ENCODE results near the gene EPS15. TPM values are rescaled to one million over a fixed set of nuclear protein-coding genes. Genes with fewer than 3 reads are reported as not detected.

Gene EPS15
- total and polyA plus RNA-seq, 2 of the 8 experiments (the other 6 are each of a cell fraction or from before 2014, with no cell fraction given), result 15.9 to 57.2 TPM

DNA sequence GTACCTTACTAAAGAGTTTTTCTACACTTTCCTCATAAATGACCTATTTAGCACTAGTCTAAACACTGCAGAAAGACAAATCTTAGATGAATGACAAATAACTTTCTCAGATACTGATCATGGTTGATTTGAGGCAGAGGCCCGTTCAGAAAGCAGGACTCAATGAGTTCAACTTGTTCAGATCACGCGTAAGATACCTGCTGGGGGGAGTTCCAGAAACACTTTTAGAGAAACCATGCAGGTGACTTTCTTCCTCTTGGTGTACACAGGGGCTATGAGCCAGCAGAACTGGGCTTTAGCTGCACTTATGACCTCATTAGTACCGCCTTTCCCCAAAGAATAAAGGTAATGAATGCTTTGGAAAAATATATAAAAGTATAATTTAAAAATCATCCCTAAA lies 149.9 kb downstream of the EPS15 start:
- H3K14ac ChIP-seq (ENCODE audit: insufficient read length), result no peak overlapping the region
- H3K79me1 ChIP-seq (ENCODE audit: low read depth, low read length), result no peaks in the 10 kb centered on the region
- no peak overlapping the region for H2BK120ac ChIP-seq (replicated peaks; ENCODE audit: low read depth, low read length)
- no peak overlapping the region for H2BK5ac ChIP-seq (ENCODE audit: low read depth, low read length)
- no peaks in the 10 kb centered on the region; a peak in 1 of 4 replicates for H3K9me3 ChIP-seq (ENCODE audit: insufficient read depth in 2 of 2, low read depth in 1 of 2, low read length in 1 of 2)
- DNase-seq (ENCODE audit: low read depth in 1 of 2, low spot score in 2 of 2), result no peak
- H3K4me1 ChIP-seq (replicated peaks in 1 of 4; ENCODE audit: control insufficient read depth in 3 of 4, insufficient read depth in 4 of 4, low read length in 3 of 4), result no peaks in the 10 kb centered on the region
- no peaks in the 10 kb centered on the region for H3K23me2 ChIP-seq (ENCODE audit: low read depth, low read length)
- H2AK5ac ChIP-seq (ENCODE audit: low read depth, low read length), result no peak overlapping the region
- no peak overlapping the region for H3K4me3 ChIP-seq (ENCODE audit: extremely low read depth in 1 of 4, insufficient read depth in 2 of 4, low read depth in 3 of 4, low read length in 4 of 4)
- H2AFZ ChIP-seq (ENCODE audit: low read length), result no peak overlapping the region
- no peak overlapping the region for H4K91ac ChIP-seq (replicated peaks; ENCODE audit: insufficient read length, low read length)
- H3K79me2 ChIP-seq (ENCODE audit: control insufficient read depth in 1 of 2, insufficient read depth in 2 of 2, low read length in 2 of 2), result no peaks in the 10 kb centered on the region
- H3K27ac ChIP-seq (ENCODE audit: low read depth, low read length), result no peak overlapping the region
- H3K27me3 ChIP-seq (replicated peaks in 1 of 4; ENCODE audit: control insufficient read depth in 3 of 4, extremely low read depth in 1 of 4, insufficient read depth in 3 of 4, low read length in 3 of 4), result no peaks in the 10 kb centered on the region
- H2BK12ac ChIP-seq (ENCODE audit: low read depth, low read length), result no peak overlapping the region
- no peak for FAIRE-seq
- H3K36me3 ChIP-seq (ENCODE audit: control insufficient read depth in 2 of 4, insufficient read depth in 4 of 4, low read length in 3 of 4), result peaks cover 3 to 15% (median 6%) of the 10 kb centered on the region in 4 experiments; a peak in 6 of 8 replicates
- no peak overlapping the region for H3K18ac ChIP-seq (ENCODE audit: extremely low read depth, low read length)
- H4K20me1 ChIP-seq (replicated peaks in 1 of 2; ENCODE audit: control insufficient read depth in 1 of 2, insufficient read depth in 2 of 2, low read length in 2 of 2), result no peaks in the 10 kb centered on the region
- no peak overlapping the region for H3K4me2 ChIP-seq (ENCODE audit: insufficient read depth in 1 of 2, low read depth in 2 of 2, low read length in 2 of 2)
- H3K56ac ChIP-seq (replicated peaks; ENCODE audit: insufficient read length, low read depth, low read length), result no peak overlapping the region
- H2BK15ac ChIP-seq (ENCODE audit: low read length), result no peak overlapping the region
- POLR2A ChIA-PET (ENCODE audit: partially characterized antibody), result no interaction called here
- no peak overlapping the region for H2BK20ac ChIP-seq (ENCODE audit: low read length)
- no peak overlapping the region for H4K5ac ChIP-seq (ENCODE audit: insufficient read length, low read depth, low read length)
- H3K9ac ChIP-seq (replicated peaks in 1 of 4; ENCODE audit: extremely low read depth in 1 of 4, low read depth in 3 of 4, low read length in 3 of 4), result no peak overlapping the region
- H3K4ac ChIP-seq (replicated peaks; ENCODE audit: insufficient read length, low read depth, low read length), result no peak overlapping the region
- CTCF ChIA-PET (ENCODE audit: partially characterized antibody), result no interaction called here
- H3K23ac ChIP-seq (ENCODE audit: insufficient read length), result no peak overlapping the region
- WGBS, 2 experiments (ENCODE audit: extremely low coverage in 1 of 2, insufficient coverage in 1 of 2, insufficient read length in 1 of 2, insufficient replicate concordance in 2 of 2, low coverage in 1 of 2, low lambda C conversion rate in 2 of 2, missing lambda C conversion rate in 1 of 2), result 87% methylated on average over 4 of the region's 4 CpGs; no CpG with 5 or more reads in 1 of the 2 experiments
- H4K8ac ChIP-seq (ENCODE audit: extremely low read depth, insufficient read depth, low read length), result no peak overlapping the region
- TF ChIP-seq NANOG (IDR thresholded peaks at IDR 0.05; ENCODE audit: insufficient read depth, low read depth, low read length, poor library complexity, severe bottlenecking), result no peak
- no peak for TF ChIP-seq RAD21 (IDR thresholded peaks at IDR 0.05 in 1 of 2, conservative IDR thresholded peaks at IDR 0.05 in 1 of 2; ENCODE audit: low read depth in 2 of 2, low read length in 2 of 2)
- no peak for TF ChIP-seq RFX5 (IDR thresholded peaks at IDR 0.05; ENCODE audit: borderline replicate concordance, low read depth, low read length)
- TF ChIP-seq TAF7 (optimal IDR thresholded peaks at IDR 0.05; ENCODE audit: borderline replicate concordance, low read depth, low read length), result no peak
- TF ChIP-seq EP300 (IDR thresholded peaks at IDR 0.05; ENCODE audit: borderline replicate concordance in 1 of 2, low read depth in 2 of 2, low read length in 2 of 2), result no peak
- no peak for TF ChIP-seq CTBP2 (IDR thresholded peaks at IDR 0.05; ENCODE audit: borderline replicate concordance, insufficient read depth, insufficient read length, low read length)
- no peak for TF ChIP-seq KDM5A (IDR thresholded peaks at IDR 0.05; ENCODE audit: low read length)
- TF ChIP-seq CBX8 (IDR thresholded peaks at IDR 0.05; ENCODE audit: borderline replicate concordance, low read depth, low read length), result no peak
- no peak for TF ChIP-seq MAFK (IDR thresholded peaks at IDR 0.05; ENCODE audit: low read depth, low read length)
- TF ChIP-seq GABPA (IDR thresholded peaks at IDR 0.05; ENCODE audit: borderline replicate concordance, insufficient read depth, low read length), result no peak
- no peak for TF ChIP-seq POLR2A (IDR thresholded peaks at IDR 0.05; ENCODE audit: control extremely low read depth in 1 of 2, low read depth in 2 of 2, low read length in 2 of 2)

Data from H1 (cell line).